ENCODE measurements around the gene ATP11A.
A peak's percentile ranks its signal among the peaks of the same experiment; 100 is the strongest.

ATP11A gene

DNA sequence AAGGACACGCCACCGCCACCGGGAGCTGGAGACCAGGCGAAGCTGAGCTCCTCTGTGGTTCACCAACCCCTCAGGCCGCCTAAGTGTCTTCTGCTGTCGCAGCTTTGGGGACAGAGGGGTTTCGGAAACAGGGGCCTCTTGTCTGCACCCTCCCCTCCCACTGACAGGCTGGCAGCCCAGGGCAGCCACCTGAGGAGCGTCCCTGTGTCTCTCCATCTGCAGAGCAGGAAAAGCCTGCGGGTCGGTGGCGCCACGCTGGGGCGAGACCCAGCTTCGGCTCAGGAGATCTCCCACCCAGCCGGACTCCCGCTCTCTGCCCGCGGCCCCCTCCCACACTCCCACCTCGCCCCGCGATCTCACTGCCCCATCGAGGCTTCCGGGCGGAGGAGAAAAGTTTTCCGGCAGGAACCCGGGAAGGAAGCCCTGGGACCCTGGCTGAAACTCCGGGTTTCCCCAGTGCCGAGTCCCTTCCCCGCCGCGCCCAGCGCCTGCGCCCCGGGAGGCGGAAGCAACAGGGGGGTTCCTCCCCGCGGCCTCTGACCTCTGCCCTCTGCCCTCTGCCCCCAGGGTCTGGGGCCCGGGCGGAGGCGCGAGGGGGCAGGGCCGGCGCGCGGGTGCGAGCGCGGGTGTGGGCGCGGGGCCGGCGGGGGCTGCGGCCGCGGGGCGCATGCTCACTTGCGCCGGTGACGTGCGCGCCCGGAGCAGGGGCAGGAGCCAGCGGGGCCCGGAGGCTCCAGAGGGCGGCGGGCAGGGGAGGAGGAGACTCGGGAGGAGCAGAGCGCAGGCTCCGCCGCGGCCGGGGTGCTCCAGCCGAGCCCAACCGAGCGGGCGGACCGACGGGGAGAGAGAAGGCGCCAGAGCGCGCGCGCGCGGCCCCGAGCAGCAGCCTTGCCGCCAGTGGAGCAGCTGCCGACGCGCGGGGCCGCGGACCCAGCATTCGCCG is at the start of gene ATP11A:
Gene ATP11A, plus strand, starts transcription at position 736 of the 943 bp plus-strand sequence. CDS start 379 bp downstream, outside the sequence.
- DNase-seq, result peak; percentile 55

DNA sequence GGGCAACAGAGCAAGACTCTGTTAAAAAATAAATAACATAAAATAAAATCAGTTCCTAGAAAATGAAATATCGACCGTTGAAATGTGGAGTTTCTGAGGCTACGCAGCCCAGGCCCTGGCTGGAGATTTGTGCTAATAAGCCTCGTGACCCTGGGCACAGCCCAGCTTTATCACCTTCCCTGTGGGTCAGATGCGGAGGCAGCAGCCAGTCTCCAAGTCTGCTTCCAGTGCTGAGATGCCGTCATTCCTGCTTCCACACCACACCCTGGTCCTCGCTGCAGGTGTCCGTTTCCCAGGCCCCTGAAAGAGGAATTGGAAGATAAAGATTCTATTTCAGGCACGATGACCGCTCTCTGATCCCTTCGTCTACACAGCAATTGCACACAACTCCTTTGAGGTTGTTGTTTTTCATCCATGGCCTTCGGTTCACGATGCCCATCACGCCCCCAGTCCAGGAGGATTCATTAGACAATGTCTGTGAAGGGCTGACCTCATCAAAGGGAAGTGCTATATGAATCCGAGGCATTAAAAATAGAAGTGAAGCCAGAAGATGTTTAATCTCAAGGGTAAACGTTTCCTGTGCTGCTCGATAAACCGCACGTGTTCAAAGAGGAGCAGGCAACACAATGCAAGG is 48.3 kb upstream of the ATP11A start:
- DNase-seq, result no peak

DNA sequence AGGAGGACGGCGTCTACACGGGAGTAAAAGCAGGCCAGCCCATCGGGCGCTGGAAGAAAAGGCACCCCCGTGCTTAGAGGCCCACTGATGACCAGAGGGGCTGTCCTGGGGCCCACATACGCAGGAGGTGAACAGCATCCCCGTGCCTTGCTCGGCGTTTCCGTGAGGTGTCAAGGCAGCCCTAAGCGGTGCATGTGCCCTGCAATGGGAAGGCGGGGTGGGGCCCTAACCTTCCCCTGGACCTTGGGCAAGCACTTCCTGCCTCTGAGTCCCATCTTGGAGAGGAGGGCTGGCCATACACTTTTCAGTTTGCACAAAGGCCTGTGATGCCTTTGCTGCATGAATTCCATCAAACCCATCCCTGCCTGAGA is 47.8 kb upstream of the ATP11A start:
- DNase-seq, result no peak

DNA sequence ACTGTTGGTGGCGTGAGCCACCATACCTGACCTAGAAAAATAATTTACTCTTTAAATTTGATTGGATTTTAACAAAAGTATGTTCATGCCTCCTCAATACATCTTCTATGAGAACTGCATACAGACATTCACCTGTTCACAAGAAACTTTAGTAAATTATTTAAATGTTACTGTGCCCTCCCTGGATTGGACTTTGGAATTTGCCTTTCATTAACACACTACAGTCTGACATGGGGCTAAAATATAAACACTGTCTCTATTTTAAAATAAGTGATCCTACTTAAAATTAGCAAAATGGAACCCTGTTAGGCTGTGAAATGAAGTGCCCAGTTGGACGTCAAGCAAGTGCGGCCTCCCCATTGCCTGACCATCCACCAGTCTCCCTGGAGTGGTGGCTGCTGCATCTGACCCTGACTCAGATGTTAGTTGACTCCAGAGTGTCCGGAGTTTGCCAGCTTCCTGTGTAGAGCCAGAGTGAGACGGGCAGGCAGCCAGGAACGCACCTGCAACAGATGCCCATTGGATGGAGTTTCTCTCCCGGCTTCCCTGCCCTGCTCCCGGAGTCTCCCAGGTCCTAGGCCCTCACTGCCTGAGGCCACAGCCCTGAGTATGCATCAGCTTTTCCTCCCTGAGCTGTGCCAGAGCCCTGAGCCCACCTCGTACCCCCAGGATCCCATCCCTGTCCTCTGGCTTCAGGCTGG is 45.9 kb upstream of the ATP11A start:
- DNase-seq, result no peak

DNA sequence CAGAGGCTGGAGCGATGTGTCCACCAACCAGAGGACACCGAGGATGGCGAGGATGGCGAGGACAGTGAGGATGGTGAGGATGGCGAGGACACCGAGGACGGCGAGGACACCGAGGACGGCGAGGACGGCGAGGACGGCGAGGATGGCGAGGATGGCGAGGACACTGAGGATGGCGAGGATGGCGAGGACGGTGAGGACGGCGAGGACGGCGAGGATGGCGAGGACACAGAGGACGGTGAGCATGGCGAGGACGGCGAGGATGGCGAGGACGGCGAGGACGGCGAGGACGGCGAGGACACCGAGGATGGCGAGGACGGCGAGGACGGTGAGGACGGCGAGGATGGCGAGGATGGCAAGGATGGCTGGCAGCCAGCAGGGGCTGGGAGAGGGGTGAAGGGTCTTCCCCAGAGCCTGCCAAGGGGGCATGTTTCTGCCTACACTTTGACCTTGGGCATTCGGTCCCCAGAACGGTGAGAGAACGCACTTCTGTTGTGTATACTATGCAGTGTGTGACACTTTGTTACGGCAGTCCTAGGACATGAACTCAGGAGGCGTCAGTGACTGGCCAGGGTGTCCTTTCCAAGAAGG is 44.4 kb upstream of the ATP11A start:
- DNase-seq, result no peak

GRCh38 chr13:112647256-112647655 is 42.6 kb upstream of the ATP11A start:
- DNase-seq, result no peak

DNA sequence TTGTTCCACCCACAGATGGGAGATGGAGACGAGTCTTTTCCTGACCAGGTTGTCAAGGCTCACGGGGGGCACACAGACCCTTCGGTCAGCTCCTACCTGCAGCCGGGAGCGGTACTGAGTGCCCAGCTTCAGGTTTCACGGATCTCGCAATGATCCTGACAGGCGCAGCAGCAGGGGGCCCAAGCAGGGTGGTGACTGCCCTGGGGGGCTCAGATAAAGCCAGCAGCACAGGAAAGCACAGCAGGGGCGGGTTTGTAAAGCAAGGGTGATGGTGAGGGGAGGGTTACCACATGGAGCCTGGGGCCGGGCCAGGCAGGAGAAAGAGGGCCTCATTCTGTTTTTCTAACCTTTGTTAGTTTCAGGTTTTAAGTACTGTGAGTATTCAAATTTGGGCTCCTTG is 41.7 kb upstream of the ATP11A start:
- DNase-seq, result no peak

DNA sequence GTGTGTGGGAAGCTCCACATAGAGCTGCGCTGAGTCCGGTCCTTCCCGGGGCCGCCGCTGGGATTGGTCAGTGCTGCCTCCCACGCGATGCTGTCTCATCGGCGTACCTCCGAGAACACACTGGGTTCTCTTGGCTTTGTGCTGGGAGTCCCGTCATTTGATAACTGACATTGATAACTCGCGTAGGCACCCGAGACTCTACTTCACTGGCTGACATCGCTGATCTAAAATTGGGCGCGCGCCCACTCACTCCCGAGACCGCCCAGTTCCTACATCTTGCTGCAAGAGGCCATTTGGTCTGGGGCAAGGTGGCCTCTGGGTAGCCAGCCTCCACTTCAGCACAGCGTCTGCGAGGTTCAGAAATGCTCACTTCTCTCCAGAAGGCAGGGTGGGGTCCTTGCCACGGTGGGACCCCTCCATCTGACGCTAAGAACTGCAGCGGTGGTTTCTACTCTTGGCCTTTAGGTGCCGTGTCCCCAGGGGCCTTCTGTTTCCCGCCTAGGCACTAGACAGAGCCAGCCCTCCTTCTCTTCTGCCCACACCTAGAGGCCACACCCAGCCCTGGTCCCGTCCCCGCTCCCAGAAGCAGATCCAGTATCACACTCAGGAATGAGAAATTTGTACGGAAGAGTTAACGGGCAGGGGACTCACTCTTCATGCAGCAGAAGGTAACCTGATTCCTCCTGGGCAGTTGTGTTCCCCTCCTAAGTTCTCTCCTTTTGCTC is 40.7 kb upstream of the ATP11A start:
- DNase-seq, result no peak

DNA sequence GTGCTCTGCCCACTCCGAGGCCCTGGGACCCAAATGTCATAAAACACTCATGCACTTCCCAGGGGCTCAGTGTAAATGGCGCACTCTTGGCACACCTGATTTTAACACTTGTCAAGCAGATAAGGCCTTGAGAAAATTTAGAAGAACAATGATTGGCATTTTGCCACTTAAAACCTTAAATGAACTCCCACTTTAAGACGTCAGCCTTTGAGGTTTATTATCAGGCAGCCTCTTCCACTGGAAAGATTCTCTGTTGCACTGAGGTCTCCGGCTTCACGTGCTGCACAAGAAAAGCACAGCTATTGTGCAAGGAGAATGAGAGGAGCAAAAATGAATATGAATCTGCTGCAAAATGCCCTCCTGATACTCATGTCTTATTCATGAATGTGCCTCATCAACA is 38.5 kb upstream of the ATP11A start:
- DNase-seq, result no peak

- no peak for DNase-seq
Measured at GRCh38 chr13:112651750-112652511, 37.9 kb upstream of the ATP11A start.

DNA sequence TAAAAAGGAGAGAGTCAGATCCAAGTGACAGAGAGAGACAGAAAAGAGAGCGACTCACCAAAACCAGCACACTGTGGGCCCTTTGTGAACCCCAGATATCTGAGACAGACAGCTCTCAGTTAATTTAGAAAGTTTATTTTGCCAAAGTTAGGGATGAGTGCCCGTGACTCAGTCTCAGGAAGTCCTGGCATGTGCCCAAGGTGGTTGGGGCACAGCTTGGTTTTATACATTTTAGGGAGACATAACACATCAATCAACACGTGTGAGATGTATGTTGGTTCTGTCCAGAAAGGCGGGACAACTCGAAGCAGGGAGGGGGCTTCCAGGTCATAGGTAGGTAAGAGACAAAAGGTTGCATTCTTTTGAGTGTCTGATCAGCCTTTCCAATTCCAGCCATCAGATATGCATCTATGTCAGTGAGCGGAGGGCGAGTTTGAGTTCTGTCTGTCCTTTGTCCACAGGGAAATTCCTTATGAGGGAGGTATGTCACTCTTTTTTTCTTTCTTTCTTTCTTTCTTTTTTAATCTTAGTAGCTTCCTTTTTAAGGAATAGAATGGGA is 37.2 kb upstream of the ATP11A start:
- no peak for DNase-seq

- DNase-seq, result no peak
Measured at GRCh38 chr13:112653071-112653470, 36.8 kb upstream of the ATP11A start.

DNA sequence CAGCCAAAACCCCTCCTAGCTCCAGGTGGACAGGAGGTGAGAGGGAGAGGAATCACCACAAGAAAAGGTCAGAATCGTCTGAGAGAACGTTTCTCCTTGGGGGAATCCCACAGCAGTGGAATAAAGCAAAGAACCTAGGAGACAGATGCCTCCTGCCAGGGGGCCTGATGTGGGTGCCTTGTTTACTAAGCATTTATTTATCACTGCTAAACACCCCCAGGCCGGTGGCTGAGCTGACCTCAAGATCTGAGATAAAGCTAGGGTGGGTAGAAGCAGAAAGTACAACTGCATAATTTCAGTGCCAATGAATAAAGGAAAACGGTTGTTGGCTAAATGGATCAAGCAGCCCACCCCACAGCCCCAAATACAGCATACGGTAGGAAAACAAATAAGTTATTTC is 33.9 kb upstream of the ATP11A start:
- DNase-seq, result no peak

- no peak for DNase-seq
Measured at GRCh38 chr13:112657850-112658445, 31.9 kb upstream of the ATP11A start.

GRCh38 chr13:112658808-112659207 is 31.0 kb upstream of the ATP11A start:
- no peak for DNase-seq

- no peak for DNase-seq
Measured at GRCh38 chr13:112661291-112661690, 28.5 kb upstream of the ATP11A start.

- DNase-seq, result no peak
Measured at GRCh38 chr13:112664501-112665203, 25.2 kb upstream of the ATP11A start.

GRCh38 chr13:112668924-112669323 is 20.9 kb upstream of the ATP11A start:
- DNase-seq, result no peak

DNA sequence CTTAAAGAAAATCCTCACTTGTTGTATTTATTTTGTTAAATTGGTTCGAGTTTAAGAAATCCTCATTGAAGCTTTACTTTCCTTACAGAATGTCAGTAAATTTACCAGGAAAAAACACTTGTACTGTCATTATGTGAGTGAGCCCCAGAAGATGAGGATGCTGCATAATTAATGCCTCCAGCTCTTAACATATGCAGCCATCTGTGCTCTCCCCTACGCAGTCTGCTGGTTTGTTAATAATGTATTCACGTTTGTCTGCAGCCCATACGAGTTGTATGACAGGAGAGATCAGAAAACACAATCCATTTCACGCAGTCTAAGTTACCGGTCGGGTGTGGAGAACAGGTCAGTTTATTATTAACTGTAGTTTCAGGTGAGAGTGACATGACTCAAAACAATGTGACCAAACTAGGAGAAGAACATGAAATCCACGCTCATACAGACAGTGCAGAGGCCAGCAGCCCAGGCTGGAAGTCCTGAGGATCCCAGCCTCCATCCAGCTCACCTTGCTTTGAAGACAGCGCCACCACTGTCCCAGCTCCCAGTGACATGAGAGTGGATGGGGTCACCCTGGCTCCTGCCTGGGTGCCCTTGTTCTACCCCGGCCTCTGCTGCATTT is 19.8 kb upstream of the ATP11A start:
- DNase-seq, result no peak

- no peak for DNase-seq
Measured at GRCh38 chr13:112670864-112671263, 19.0 kb upstream of the ATP11A start.
